Fibroblast of the aortic adventitia (primary cell): ENCODE results near the gene ZNF354B. TPM values are rescaled to one million over a fixed set of nuclear protein-coding genes. Genes with fewer than 3 reads are reported as not detected.
"Not testable (repeated sequence)": the region's sequence is repeated elsewhere in the genome, so short reads cannot be mapped to it uniquely, and the experiment has no call there.

ENCODE experiments used
- DNase-seq: peaks from one replicate; pipeline ENCODE4 v3.0.0-alpha.2; 2010; ENCODE audit warnings: low read depth
- H3K4me3 ChIP-seq: 2 replicates; pipeline ENCODE4 v1.5.1; 2011; ENCODE audit warnings: low read depth, mild to moderate bottlenecking, control low read depth, low read length, moderate library complexity
- total RNA-seq: library from RNA; depleted of rRNA; stranded (reverse); fragments of >200 nt; gene quantifications from 2 replicates; pipeline ENCODE4 v1.2.3, GENCODE V29; 2012; ENCODE audit warnings: low replicate concordance
- TF ChIP-seq, protein P1 (sequence below): IDR thresholded peaks from 2 replicates; pipeline ENCODE4 v1.5.1; 2011; ENCODE audit warnings: mild to moderate bottlenecking, low read length, control low read depth, inconsistent platforms; ENCODE audit not compliant: insufficient read depth

The ZNF354B gene
- total RNA-seq, 1 donor, result 9.8 TPM

GRCh38 chr5:178827636-178828035, 32.1 kb upstream of the ZNF354B start:
- TF ChIP-seq, protein P1, sequence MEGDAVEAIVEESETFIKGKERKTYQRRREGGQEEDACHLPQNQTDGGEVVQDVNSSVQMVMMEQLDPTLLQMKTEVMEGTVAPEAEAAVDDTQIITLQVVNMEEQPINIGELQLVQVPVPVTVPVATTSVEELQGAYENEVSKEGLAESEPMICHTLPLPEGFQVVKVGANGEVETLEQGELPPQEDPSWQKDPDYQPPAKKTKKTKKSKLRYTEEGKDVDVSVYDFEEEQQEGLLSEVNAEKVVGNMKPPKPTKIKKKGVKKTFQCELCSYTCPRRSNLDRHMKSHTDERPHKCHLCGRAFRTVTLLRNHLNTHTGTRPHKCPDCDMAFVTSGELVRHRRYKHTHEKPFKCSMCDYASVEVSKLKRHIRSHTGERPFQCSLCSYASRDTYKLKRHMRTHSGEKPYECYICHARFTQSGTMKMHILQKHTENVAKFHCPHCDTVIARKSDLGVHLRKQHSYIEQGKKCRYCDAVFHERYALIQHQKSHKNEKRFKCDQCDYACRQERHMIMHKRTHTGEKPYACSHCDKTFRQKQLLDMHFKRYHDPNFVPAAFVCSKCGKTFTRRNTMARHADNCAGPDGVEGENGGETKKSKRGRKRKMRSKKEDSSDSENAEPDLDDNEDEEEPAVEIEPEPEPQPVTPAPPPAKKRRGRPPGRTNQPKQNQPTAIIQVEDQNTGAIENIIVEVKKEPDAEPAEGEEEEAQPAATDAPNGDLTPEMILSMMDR, result no peak
- H3K4me3 ChIP-seq, result no peak overlapping the region
- DNase-seq, result no peak

- no peak for DNase-seq
- TF ChIP-seq, protein P1, result no peak
- no peak overlapping the region for H3K4me3 ChIP-seq
These were observed 28.7 kb upstream of the ZNF354B start for GRCh38 chr5:178831049-178831448.

DNA sequence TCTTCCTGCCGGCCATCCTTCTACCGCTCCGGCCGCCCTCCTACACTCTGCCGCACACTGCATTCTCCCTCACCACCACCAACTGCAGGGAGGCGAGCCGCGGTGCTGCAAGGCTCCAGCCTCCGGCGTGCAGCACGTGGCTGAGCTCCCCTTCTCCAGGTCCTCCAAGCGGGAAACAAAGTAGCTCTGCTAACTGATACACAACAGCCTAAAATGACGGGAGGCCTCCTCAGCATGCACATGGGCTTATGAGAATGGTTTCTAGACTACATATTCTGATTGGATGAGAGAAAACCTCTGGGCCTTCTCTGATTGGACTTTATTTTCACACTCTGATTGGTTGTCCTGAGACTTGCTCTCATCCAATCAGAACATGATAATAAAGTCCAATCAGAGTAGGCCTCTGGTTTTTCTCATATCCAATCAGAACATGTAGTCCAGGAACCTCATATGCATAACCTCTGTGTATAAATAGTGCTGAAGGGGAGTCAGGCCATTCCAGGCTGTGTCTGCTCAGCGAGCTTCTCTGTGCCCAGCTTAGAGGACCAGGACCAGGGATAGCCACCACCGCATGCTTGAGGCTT, 27.0 kb upstream of the ZNF354B start:
- TF ChIP-seq, protein P1, result no peak
- H3K4me3 ChIP-seq, result no peak overlapping the region
- DNase-seq, result no peak

DNA sequence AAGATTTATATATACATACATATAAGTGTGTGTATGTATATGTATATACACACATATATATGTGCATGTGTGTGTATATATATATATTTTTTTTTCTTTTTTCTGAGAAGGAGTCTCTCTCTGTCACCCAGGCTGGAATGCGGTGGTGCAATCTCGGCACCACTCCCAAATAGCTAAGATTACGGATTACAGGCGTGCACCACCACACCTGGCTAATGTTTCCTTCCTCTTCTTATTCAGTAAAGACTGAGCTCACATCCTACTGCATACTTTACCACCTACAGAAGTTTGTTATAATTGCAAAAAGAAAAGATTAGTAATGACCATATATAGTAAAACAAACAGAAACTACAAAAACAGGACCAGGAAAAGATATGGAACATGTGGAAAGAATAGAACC, 23.1 kb upstream of the ZNF354B start:
- DNase-seq, result no peak
- TF ChIP-seq, protein P1, result no peak
- no peak overlapping the region for H3K4me3 ChIP-seq

DNA sequence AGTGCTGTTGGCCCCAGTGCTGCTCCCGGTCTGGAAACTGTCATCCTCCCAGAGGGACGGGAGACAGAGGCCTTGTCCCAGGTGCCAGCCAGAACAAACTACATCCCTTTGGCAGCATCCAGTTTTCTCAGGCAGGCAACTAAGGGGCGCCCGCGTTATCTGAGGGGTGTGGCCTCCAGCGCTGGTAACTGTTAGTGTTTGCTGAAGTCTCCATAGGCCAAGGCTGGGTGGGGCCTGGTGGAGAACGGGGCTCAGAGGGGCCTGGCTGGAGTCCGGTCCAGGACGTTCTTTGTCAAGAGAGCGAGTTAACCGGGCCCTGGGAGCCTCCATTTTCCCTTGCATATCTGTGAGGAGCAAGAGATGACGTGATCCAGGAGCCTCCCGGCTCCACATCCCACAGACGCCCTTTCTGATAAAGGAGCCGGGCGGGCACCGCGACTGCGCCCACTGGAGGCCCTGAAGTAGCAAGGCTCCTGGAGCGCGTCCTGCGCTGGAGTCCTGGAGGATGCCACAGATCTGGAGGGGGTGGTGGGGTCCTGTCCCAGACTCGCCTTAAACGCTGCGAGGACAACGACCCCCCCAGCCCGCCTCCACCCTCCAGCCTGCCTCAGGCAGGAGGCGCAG, 20.9 kb upstream of the ZNF354B start:
- DNase-seq, H3K4me3 ChIP-seq: not testable (repeated sequence)

DNA sequence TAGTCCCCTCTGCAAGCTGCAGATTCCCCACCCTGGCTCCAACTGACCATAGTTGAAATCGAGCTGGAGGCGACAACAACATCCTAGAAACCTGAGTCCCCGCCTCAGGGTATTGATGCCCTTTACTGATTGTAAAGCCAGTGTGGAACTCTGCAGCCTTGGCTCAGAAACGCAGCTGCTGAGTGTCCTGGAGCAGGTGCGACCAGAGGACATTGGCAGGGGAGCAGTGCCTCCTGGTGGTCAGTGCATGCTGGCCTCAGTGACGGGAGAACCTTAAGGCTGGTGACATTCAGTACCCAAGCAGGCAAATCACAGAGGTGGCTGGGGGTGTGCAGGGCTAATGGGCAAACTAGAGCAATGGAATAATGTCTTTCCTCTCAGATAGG, 20.4 kb upstream of the ZNF354B start:
- no peak for DNase-seq
- no peak overlapping the region for H3K4me3 ChIP-seq
- TF ChIP-seq, protein P1, result no peak

DNA sequence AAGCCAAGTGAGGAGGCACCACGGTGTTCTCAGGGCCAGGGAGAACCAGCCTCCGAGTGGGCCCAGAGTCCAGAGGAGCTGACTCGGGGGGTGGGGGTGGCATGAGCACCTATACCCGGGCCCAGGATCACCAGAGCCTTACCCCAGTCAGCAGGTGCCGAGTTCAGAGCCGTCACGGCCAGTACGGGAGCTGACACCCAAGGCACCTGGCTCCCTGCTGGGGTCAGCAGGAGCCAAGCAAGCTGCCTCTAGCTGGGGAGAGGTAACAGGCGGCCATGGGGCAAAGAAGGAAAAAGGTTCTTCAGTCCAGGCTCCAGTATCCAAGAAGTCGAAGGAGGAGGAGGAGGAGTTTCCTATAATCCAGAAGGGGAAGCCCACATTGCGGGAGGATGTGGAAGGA, 19.4 kb upstream of the ZNF354B start:
- not testable (repeated sequence) for DNase-seq, H3K4me3 ChIP-seq

GRCh38 chr5:178849316-178849715, 10.4 kb upstream of the ZNF354B start:
- TF ChIP-seq, protein P1, result no peak
- no peak for DNase-seq
- no peak overlapping the region for H3K4me3 ChIP-seq
